GM18508 (cell line): ENCODE results near the gene KAT2A.
"Not testable (repeated sequence)": the region's sequence is repeated elsewhere in the genome, so short reads cannot be mapped to it uniquely, and the experiment has no call there.

Experiments
- ATAC-seq: cut with Tn5 transposase; IDR thresholded peaks from one replicate; pipeline ENCODE4 v1.9.1; 2021; ENCODE audit warnings: moderate number of reproducible peaks; ENCODE audit not compliant: insufficient read depth, unreplicated experiment

The KAT2A gene

GRCh38 chr17:42120770-42121769, at the start of gene KAT2A:
KAT2A (minus strand) TSS chr17:42121367; CDS start chr17:42121304, 63 bp downstream.
- no peak for ATAC-seq

- no peak for ATAC-seq
Observed at GRCh38 chr17:42169351-42169750, 48.2 kb upstream of the KAT2A start.

GRCh38 chr17:42167807-42168206, 46.6 kb upstream of the KAT2A start:
- ATAC-seq, result no peak

GRCh38 chr17:42166196-42166763, 45.1 kb upstream of the KAT2A start:
- no peak for ATAC-seq

GRCh38 chr17:42165751-42166150, 44.6 kb upstream of the KAT2A start:
- no peak for ATAC-seq

GRCh38 chr17:42163696-42164407, 42.7 kb upstream of the KAT2A start:
- ATAC-seq, result no peak

GRCh38 chr17:42163113-42163512, 41.9 kb upstream of the KAT2A start:
- ATAC-seq, result no peak

- ATAC-seq, result no peak
Observed at GRCh38 chr17:42160531-42160910, 39.4 kb upstream of the KAT2A start.

- no peak for ATAC-seq
Observed at GRCh38 chr17:42159796-42160530, 38.8 kb upstream of the KAT2A start.

- ATAC-seq, result no peak
Observed at GRCh38 chr17:42155614-42156045, 34.5 kb upstream of the KAT2A start.

GRCh38 chr17:42153919-42154742, 33.0 kb upstream of the KAT2A start:
- no peak for ATAC-seq

GRCh38 chr17:42146911-42147607, 25.9 kb upstream of the KAT2A start:
- ATAC-seq, result no peak

- not testable (repeated sequence) for ATAC-seq
Observed at GRCh38 chr17:42143138-42143537, 22.0 kb upstream of the KAT2A start.

- no peak for ATAC-seq
Observed at GRCh38 chr17:42142371-42142896, 21.3 kb upstream of the KAT2A start.

GRCh38 chr17:42141382-42141781, 20.2 kb upstream of the KAT2A start:
- ATAC-seq, result no peak

- ATAC-seq, result not testable (repeated sequence)
Observed at GRCh38 chr17:42140690-42141089, 19.5 kb upstream of the KAT2A start.

GRCh38 chr17:42138749-42139492, 17.8 kb upstream of the KAT2A start:
- no peak for ATAC-seq

GRCh38 chr17:42136654-42137051, 15.5 kb upstream of the KAT2A start:
- no peak for ATAC-seq
